Osteoblast (primary cell): ENCODE results near the gene ELN. TPM values are rescaled to one million over a fixed set of nuclear protein-coding genes. Genes with fewer than 3 reads are reported as not detected.

Experiments used
- DNase-seq: peaks from one replicate; pipeline ENCODE4 v3.0.0; 2011; ENCODE audit warnings: low spot score, mixed read lengths; ENCODE audit not compliant: insufficient read length; ENCODE audit errors: missing footprints
- H2AFZ ChIP-seq: 2 replicates; pipeline ENCODE4 v1.6.0; 2011; ENCODE audit warnings: mild to moderate bottlenecking, low read length
- H3K27ac ChIP-seq: 2 replicates; pipeline ENCODE4 v1.5.1; 2011; ENCODE audit warnings: mild to moderate bottlenecking, low read depth, low read length, moderate library complexity
- H3K27me3 ChIP-seq: 2 replicates; pipeline ENCODE4 v1.6.0; 2012; ENCODE audit warnings: mild to moderate bottlenecking, control low read depth, inconsistent platforms, low read length, moderate library complexity; ENCODE audit not compliant: insufficient read depth
- H3K36me3 ChIP-seq: 2 replicates; pipeline ENCODE4 v1.5.1; 2011; ENCODE audit warnings: mild to moderate bottlenecking, low read length, control low read depth, moderate library complexity; ENCODE audit not compliant: insufficient read depth
- H3K4me1 ChIP-seq: 2 replicates; pipeline ENCODE4 v1.5.1; 2011; ENCODE audit warnings: mild to moderate bottlenecking, low read length, control low read depth, moderate library complexity; ENCODE audit not compliant: insufficient read depth
- H3K4me2 ChIP-seq: 2 replicates; pipeline ENCODE4 v1.6.0; 2011; ENCODE audit warnings: mild to moderate bottlenecking, low read length; ENCODE audit not compliant: insufficient read depth
- H3K4me3 ChIP-seq: fragments of 200-600 bp; sonication (generic); 3 replicates; pipeline ENCODE4 v1.5.1; 2012; ENCODE audit warnings: mild to moderate bottlenecking, low read length, inconsistent platforms; ENCODE audit not compliant: insufficient read depth
- H3K79me2 ChIP-seq: 2 replicates; pipeline ENCODE4 v1.6.0; 2012; ENCODE audit warnings: mild to moderate bottlenecking, low read length, control low read depth, inconsistent platforms; ENCODE audit not compliant: insufficient read depth
- H3K9me3 ChIP-seq: 2 replicates; pipeline ENCODE4 v1.5.1; 2011; ENCODE audit warnings: low read depth, low read length, control low read depth
- H4K20me1 ChIP-seq: 2 replicates; pipeline ENCODE4 v1.6.0; 2012; ENCODE audit warnings: mild to moderate bottlenecking, low read length, control low read depth; ENCODE audit not compliant: insufficient read depth
- total RNA-seq: library from RNA; depleted of rRNA; stranded (reverse); fragments of >200 nt; gene quantifications from 2 replicates; pipeline ENCODE4 v1.2.3, GENCODE V29; 2012
- TF ChIP-seq, protein P1 (sequence below): IDR thresholded peaks from 2 replicates; pipeline ENCODE4 v1.5.1; 2011; ENCODE audit warnings: mild to moderate bottlenecking, low read depth, low read length, moderate library complexity; ENCODE audit errors: extremely low read depth

Gene ELN
- total RNA-seq, 1 donor, result 69.1 TPM

- Histone ChIP-seq H3K4me1 (no peaks in the 10 kb centered on the region), H3K4me2 (no peak overlapping the region), H3K4me3 (no peak overlapping the region), H3K79me2 (no peaks in the 10 kb centered on the region), H3K27ac (no peak overlapping the region), H4K20me1 (no peaks in the 10 kb centered on the region), H2AFZ (no peak overlapping the region), H3K9me3 (no peaks in the 10 kb centered on the region), H3K27me3 (no peaks in the 10 kb centered on the region), H3K36me3 (no peaks in the 10 kb centered on the region)
- DNase-seq, result peak; percentile 62
- TF ChIP-seq, protein P1, sequence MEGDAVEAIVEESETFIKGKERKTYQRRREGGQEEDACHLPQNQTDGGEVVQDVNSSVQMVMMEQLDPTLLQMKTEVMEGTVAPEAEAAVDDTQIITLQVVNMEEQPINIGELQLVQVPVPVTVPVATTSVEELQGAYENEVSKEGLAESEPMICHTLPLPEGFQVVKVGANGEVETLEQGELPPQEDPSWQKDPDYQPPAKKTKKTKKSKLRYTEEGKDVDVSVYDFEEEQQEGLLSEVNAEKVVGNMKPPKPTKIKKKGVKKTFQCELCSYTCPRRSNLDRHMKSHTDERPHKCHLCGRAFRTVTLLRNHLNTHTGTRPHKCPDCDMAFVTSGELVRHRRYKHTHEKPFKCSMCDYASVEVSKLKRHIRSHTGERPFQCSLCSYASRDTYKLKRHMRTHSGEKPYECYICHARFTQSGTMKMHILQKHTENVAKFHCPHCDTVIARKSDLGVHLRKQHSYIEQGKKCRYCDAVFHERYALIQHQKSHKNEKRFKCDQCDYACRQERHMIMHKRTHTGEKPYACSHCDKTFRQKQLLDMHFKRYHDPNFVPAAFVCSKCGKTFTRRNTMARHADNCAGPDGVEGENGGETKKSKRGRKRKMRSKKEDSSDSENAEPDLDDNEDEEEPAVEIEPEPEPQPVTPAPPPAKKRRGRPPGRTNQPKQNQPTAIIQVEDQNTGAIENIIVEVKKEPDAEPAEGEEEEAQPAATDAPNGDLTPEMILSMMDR, result no peak
These were observed 19.9 kb downstream of the ELN start for GRCh38 chr7:74047804-74048380.

- TF ChIP-seq, protein P1, result no peak
- Histone ChIP-seq H3K27me3 (no peaks in the 10 kb centered on the region), H3K79me2 (no peaks in the 10 kb centered on the region), H3K27ac (no peak overlapping the region), H4K20me1 (no peaks in the 10 kb centered on the region), H3K9me3 (no peaks in the 10 kb centered on the region), H3K36me3 (no peaks in the 10 kb centered on the region), H3K4me2 (no peak overlapping the region), H2AFZ (no peak overlapping the region), H3K4me3 (no peak overlapping the region), H3K4me1 (no peaks in the 10 kb centered on the region)
- DNase-seq, result no peak
These were observed 21.1 kb downstream of the ELN start for GRCh38 chr7:74048999-74049599.

GRCh38 chr7:74049997-74050798 lies 22.2 kb downstream of the ELN start:
- TF ChIP-seq, protein P1, result no peak
- Histone ChIP-seq H3K4me2 (no peak overlapping the region), H3K27ac (no peak overlapping the region), H2AFZ (no peak overlapping the region), H3K36me3 (no peaks in the 10 kb centered on the region), H3K79me2 (no peaks in the 10 kb centered on the region), H3K9me3 (no peaks in the 10 kb centered on the region), H3K4me3 (no peak overlapping the region), H4K20me1 (no peaks in the 10 kb centered on the region), H3K27me3 (no peaks in the 10 kb centered on the region), H3K4me1 (no peaks in the 10 kb centered on the region)
- peak; percentile 43 for DNase-seq

DNA sequence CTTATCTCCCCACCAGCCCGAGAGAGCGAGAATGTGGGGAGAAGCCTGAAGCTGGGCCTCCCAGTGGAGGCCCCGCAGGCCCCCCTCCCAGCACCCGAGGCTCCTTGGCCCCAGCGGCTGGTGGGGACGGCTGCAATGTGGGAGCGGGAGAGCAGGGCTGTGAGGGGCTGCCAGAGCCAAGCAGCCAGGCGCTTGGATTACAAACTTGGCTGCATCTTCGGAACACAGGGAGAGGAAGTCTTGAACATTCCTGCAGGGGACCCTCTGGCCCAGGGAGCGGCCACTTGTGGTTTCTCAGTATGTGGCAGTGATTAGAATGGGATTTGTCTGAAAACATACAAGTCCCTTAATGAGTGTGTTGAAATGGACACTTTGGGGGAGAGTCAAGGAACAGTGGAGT lies 23.2 kb downstream of the ELN start:
- no peak overlapping the region for H2AFZ ChIP-seq
- H3K79me2 ChIP-seq, result no peaks in the 10 kb centered on the region

More for the DNA sequence above, 23.2 kb downstream of the ELN start:
- Histone ChIP-seq H3K4me3 (no peak overlapping the region), H3K36me3 (no peaks in the 10 kb centered on the region), H4K20me1 (no peaks in the 10 kb centered on the region), H3K9me3 (no peaks in the 10 kb centered on the region), H3K27ac (no peak overlapping the region), H3K4me2 (no peak overlapping the region), H3K4me1 (no peaks in the 10 kb centered on the region), H3K27me3 (no peaks in the 10 kb centered on the region)
- TF ChIP-seq, protein P1, result no peak
- DNase-seq, result peak; percentile 83
